PFSK-1 (cell line): ENCODE measurements around the gene PTDSS2.

Experiments
- FOXP2 ChIP-seq: optimal IDR thresholded peaks from 2 replicates; pipeline ENCODE3; 2011; ENCODE audit warnings: borderline replicate concordance, control low read depth, inconsistent platforms; ENCODE audit not compliant: insufficient read depth; ENCODE audit errors: extremely low read length, extremely low read depth
- POLR2AphosphoS5 ChIP-seq: IDR thresholded peaks from 2 replicates; pipeline ENCODE4 v1.6.1; 2012; ENCODE audit warnings: low read depth, mild to moderate bottlenecking, control low read depth, low read length, moderate library complexity
- SIN3A ChIP-seq: IDR thresholded peaks from 2 replicates; pipeline ENCODE4 v1.6.1; 2012; ENCODE audit warnings: mild to moderate bottlenecking, low read length, moderate library complexity, borderline replicate concordance; ENCODE audit not compliant: insufficient read depth
- TAF1 ChIP-seq: IDR thresholded peaks from 2 replicates; pipeline ENCODE4 v1.6.1; 2012; ENCODE audit warnings: low read length, control low read depth, borderline replicate concordance; ENCODE audit not compliant: insufficient read depth
- TF ChIP-seq, protein P1 (sequence below), 2 experiments: IDR thresholded peaks; 2 replicates each; pipeline versions ENCODE4 v1.6.1 to v1.8.0; 2011 to 2012; ENCODE audit warnings: low read depth in 2 of 2, low read length in 2 of 2, control low read depth in 1 of 2, inconsistent platforms in 1 of 2, mild to moderate bottlenecking in 1 of 2, moderate library complexity in 1 of 2; ENCODE audit not compliant: insufficient read depth in 1 of 2

Gene PTDSS2

DNA sequence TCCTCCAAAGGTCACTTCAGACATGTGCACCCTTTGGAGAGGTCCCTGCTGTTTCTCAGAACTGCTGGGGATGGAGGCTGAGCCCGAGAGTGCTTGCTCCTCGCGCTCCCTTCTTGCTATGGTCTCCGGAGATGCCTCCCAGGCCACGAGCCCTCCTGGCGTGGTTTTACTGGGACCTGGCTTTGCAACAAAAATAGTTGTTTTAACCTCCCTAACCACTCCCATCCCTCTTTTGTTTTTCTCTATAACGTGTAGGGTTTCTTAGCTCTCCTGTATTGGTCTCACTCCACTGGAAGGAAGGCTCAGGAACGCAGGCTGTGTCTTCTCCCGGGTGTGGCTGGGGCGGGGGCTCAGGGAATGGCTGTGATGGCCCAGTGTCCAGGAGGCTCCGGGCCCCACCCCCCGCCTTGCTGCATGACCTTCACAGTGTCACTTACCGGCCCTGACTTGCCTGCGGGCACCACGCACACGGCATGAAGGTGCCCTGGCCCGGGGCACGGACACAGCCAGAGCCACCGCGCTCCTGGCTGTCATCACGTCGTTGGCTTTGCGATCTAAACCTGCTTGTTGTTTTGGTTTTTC, 5.6 kb downstream of the PTDSS2 start:
- TF ChIP-seq TAF1 (no peak), POLR2AphosphoS5 (no peak), FOXP2 (no peak), SIN3A (no peak)
- TF ChIP-seq, protein P1, sequence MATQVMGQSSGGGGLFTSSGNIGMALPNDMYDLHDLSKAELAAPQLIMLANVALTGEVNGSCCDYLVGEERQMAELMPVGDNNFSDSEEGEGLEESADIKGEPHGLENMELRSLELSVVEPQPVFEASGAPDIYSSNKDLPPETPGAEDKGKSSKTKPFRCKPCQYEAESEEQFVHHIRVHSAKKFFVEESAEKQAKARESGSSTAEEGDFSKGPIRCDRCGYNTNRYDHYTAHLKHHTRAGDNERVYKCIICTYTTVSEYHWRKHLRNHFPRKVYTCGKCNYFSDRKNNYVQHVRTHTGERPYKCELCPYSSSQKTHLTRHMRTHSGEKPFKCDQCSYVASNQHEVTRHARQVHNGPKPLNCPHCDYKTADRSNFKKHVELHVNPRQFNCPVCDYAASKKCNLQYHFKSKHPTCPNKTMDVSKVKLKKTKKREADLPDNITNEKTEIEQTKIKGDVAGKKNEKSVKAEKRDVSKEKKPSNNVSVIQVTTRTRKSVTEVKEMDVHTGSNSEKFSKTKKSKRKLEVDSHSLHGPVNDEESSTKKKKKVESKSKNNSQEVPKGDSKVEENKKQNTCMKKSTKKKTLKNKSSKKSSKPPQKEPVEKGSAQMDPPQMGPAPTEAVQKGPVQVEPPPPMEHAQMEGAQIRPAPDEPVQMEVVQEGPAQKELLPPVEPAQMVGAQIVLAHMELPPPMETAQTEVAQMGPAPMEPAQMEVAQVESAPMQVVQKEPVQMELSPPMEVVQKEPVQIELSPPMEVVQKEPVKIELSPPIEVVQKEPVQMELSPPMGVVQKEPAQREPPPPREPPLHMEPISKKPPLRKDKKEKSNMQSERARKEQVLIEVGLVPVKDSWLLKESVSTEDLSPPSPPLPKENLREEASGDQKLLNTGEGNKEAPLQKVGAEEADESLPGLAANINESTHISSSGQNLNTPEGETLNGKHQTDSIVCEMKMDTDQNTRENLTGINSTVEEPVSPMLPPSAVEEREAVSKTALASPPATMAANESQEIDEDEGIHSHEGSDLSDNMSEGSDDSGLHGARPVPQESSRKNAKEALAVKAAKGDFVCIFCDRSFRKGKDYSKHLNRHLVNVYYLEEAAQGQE (IDR thresholded peaks at IDR 0.05; ENCODE audit: insufficient read depth in 1 of 2, low read depth in 2 of 2, low read length in 2 of 2), result no peak

DNA sequence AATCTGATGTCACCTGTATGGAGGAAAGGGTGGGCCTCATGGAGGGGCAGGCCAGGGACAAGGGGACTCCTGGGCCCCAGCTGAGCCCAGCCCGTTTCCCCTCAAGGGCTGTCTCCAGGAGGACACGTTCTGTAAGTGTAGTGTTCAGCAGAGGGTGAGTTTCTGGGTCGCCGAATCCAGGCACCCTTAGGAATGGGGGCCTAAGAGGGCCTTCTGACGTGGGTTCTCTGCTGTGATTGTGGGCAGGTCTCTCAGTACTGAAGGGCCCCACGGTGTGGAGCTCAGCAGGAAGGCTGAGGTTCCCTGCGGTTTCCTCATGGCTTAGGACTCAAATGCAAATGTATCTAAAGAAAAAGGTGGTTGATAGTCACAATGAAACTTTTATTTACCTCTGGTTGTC, 6.5 kb downstream of the PTDSS2 start:
- no peak for TF ChIP-seq FOXP2
- TF ChIP-seq, protein P1 (IDR thresholded peaks at IDR 0.05; ENCODE audit: insufficient read depth in 1 of 2, low read depth in 2 of 2, low read length in 2 of 2), result no peak

DNA sequence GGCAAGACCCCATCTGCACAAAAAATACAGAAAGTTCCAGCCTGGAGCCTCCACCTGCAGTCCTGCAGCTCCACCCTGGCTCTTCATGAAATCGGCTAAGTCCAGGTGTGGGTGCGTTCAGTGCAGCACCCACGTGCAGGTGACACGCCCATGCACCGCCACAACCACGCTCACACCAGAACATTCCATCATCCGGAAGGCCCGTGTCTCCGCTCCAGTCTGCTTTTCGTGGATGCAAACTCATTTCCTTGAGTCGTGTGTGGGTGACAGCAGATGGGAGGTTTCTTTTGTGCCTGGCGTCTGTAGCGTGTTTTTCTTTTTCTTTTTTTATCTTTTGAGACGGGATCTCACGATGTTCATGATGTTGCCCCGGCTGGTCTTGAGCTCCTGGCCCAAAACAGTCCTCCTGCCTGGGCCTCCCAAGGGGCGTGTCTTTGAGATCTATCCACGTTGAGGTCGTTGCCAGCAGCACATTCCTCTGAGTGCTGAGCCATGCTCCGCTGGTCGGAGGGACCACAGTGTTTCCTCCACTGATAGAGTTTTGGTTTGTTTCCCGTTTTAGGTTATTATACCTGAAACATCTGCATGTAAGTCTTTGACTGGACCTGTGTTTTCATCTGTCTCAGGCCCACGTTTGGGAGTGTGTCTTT, 7.2 kb downstream of the PTDSS2 start:
- TF ChIP-seq, protein P1 (IDR thresholded peaks at IDR 0.05; ENCODE audit: insufficient read depth in 1 of 2, low read depth in 2 of 2, low read length in 2 of 2), result no peak
- TF ChIP-seq FOXP2 (no peak), TAF1 (no peak), POLR2AphosphoS5 (no peak), SIN3A (no peak)

DNA sequence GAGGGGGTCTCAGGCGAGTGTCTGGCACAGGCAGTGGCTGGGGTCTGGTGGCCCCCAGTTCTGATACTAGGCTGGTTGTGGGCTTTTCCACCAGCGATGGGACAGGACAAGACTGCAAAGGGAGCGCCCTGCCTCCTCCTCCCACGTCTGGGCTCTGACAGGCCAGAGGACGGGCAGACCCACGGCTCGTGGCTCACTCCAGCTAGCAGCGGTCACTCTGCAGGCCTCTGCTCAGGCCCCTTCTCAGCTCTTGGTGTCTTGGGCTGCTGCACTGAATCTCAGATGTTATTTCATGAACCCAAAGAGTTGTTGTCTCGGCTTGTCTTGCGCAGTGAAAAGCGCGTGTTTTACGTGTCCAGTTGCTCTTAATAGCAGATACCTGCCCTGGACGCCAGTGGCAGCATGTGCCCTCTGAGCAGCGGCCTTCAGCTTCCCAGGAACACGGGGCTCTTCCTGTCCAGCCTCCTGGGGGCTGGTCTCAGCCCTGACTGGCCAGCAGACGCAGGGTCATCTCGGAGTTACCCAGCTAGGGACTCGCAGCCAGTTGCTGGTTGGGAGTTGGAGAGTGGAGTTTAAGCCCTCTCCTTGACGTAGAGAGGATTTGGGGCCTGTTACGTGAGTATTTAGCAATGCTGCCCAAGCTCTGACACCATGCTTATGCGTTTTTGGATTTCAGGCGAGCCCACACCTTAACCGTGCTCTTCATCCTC, 9.6 kb downstream of the PTDSS2 start:
- TF ChIP-seq FOXP2, result no peak
- TF ChIP-seq, protein P1 (IDR thresholded peaks at IDR 0.05; ENCODE audit: insufficient read depth in 1 of 2, low read depth in 2 of 2, low read length in 2 of 2), result no peak
- TF ChIP-seq TAF1, result no peak
- TF ChIP-seq SIN3A, result no peak
- no peak for TF ChIP-seq POLR2AphosphoS5
